ENCODE measurements around the gene OTOF.

The OTOF gene

GRCh38 chr2:26483516-26483915, 5.6 kb upstream of the OTOF start:
- no peak for DNase-seq (ENCODE audit: low read depth, low spot score)
- H3K4me3 ChIP-seq (ENCODE audit: low read length) = no peak overlapping the region

- H3K4me3 ChIP-seq (ENCODE audit: low read length) = no peak overlapping the region
- DNase-seq (ENCODE audit: low read depth, low spot score) = no peak
These were observed 5.1 kb upstream of the OTOF start for GRCh38 chr2:26483027-26483326.

- no peak overlapping the region for H3K4me3 ChIP-seq (ENCODE audit: low read length)
- no peak for DNase-seq (ENCODE audit: low read depth, low spot score)
These were observed 4.5 kb upstream of the OTOF start for GRCh38 chr2:26482211-26483026.

DNA sequence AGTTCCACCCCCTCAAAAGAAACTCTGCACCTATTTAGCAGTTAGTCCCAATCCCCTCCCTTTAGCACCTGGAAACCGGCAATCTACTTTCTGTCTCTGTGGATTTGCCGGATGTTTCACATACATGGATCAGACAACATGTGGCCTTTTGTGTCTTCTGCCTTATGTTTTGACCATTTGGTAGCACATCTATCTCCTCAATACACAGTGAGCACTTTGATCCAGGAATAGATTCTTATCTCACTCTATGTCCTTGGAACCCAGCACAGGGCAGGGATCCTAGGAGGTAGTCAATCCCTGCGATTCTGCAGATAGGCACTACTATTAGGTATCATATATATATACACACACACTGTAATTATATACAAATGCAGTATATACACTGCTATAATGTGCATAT, 3.8 kb upstream of the OTOF start:
- no peak for DNase-seq (ENCODE audit: low read depth, low spot score)
- no peak overlapping the region for H3K4me3 ChIP-seq (ENCODE audit: low read length)

- no peak for DNase-seq (ENCODE audit: low read depth, low spot score)
- no peak overlapping the region for H3K4me3 ChIP-seq (ENCODE audit: low read length)
These were observed 2.9 kb upstream of the OTOF start for GRCh38 chr2:26480566-26481423.

DNA sequence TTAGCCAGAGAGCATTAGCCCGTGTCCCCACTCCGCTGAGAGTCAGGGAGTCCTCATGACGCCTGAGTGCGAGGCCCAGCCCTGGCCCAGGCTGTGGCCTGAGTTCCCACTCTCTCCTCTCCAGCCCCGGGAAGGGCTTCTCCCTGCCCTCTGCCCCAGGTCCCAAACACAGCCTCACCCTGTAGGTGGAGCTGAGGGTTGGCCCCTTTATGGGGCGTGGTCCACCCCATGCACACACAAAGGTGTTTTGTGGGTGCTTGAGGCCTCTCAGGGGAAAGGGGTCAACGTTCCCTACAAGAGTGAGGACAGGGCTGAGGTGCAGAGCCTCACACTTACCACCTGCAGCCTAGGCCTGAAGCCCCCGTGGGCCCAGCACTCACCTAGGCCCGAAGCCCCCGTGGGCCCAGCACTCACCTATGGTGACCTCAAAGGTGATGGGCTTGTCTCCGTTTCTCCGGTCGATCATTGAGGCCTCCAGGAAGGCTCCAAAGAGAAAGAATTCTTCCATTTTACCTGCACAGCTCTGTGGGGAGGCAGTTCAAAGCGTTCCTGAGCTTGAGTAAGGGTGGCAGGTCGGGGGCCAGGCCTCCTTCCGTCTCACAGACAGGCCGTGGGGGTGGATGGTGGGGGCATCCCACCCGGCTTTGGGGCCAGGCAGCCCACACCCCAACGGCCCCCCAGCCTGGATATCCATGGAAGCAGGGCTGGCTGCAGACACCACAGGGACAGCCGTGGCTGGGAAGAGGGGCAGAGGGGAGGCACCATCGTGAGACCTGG, 2.1 kb upstream of the OTOF start:
- no peak for DNase-seq (ENCODE audit: low read depth, low spot score)
- no peak overlapping the region for H3K4me3 ChIP-seq (ENCODE audit: low read length)

DNA sequence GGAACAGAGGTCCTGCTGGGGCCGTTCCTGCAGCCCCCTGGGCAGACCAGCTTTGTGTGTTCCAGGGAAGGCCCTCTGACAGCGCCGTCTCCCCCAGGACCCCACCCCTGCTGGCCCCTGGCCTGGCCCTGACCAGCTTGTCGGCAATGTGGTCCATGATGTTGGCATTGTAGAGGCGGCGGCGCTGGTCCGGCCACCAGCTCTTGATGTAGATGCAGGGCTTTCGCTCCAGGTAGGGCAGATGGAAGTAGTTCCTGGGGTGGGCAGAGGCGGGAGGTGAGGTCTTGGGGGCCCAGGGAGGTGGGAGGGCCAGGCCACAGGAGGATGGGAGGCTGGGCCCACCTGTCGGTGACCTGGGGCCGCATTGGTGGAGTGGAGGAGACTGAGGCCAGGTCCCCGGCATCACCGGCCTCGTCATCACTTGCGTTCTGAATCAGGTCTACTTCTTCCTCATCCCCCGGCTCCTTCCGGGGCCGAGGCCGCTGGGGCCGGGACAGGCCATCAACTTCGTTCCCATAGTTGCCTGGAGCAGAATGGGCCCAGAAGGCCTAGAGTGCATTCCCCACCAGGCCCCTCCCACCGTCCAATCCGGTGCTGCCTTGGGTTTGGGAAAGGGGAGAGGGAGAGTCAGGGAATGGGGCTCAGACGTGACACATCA, 1.3 kb upstream of the OTOF start:
- no peak for DNase-seq (ENCODE audit: low read depth, low spot score)

DNA sequence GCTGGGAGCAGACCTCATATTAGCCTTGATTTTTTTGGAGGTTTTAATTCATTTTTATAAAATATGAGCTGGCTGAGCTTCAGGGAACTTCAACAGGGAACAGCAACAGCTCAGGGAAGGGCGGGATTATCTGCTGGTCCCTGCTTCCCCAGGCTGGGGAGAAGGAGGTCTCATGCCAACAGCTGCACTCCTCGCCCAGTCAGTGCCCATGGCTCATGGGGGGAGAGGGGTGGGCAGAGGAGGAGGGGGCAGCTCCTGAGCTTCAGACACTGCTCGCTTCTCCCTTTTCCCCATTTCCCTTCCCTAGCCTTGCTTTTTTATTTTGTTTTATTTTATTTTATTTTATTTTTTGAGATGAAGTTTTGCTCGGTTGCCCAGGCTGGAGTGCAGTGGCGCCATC, 442 bp upstream of the OTOF start:
- DNase-seq (ENCODE audit: low read depth, low spot score) = no peak
- no peak overlapping the region for H3K4me3 ChIP-seq (ENCODE audit: low read length)

More for the DNA sequence above, 1.3 kb upstream of the OTOF start:
- no peak overlapping the region for H3K4me3 ChIP-seq (ENCODE audit: low read length)

DNA sequence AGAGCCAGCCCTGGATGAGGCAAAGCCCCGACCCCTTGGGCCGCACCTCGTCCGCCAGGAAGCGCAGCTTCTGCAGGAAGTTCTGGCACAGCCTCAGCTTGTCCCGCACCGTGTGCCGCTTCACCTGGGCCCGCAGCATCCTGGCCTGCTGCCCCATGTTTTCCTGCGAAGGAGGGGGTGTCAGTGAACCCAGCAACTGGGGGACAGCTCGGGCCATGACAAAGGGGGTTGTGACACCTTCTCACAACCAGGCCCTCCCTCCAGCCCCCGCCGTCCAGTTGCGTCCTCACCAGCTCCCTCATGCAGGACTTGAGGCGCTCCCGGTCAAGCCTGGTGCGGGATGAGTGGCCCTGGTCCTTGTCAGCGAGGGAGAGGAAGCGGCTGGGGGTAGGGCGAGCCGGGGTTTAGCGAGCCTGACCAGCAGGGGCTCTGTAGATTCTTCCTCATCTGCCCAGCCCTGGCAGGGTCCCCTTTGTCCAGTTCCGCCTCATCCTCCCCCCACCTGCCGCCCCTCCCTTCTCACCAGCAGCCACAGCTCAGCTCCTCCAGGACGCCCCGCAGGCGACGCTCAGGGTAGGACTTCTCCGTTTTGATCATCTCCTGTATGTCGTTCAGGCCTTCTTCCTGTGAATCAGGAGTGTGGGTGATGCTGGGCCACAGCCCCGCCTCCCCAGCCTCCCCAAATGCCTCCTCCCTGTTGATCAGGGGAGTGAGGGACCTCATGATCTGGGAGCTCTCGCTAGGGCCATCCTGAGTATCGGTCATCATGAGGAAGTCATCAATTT, 606 bp downstream of the OTOF start:
- no peak for DNase-seq (ENCODE audit: low read depth, low spot score)
- H3K4me3 ChIP-seq (ENCODE audit: low read length) = no peak overlapping the region

DNA sequence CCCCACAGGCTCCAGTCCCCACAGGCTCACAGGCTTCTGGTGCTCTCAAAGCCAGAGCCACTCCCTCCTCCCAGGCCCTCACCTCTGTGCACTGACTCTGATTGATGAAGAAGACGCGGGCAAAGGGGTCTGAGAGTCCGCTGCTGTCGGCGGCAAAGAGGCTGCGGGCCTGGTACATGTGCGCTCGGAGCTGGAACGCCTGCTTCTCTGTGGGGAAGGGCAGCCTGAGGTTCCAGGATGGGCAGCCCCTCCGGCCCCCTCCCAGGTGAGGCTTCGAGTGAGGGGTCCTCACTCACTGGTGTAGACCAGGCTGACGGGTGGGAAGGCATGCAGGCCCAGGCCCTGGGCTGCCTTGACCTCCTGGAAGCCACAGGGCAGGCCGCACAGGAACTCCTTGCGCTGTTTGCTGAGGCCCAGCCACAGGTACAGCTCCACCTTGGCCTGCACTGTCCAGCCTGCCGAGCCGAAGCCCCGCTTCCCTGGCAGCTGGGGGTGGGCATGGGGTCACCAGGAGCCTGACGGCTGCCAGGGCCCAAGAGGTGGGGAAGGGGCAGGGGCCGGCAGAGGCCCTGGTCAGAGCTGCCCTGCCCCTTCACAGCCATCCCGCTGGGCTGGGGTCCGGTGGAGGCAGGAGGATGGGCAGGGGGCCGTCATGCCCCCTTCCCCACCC, 2.0 kb downstream of the OTOF start:
- no peak for DNase-seq (ENCODE audit: low read depth, low spot score)
- no peak overlapping the region for H3K4me3 ChIP-seq (ENCODE audit: low read length)

DNA sequence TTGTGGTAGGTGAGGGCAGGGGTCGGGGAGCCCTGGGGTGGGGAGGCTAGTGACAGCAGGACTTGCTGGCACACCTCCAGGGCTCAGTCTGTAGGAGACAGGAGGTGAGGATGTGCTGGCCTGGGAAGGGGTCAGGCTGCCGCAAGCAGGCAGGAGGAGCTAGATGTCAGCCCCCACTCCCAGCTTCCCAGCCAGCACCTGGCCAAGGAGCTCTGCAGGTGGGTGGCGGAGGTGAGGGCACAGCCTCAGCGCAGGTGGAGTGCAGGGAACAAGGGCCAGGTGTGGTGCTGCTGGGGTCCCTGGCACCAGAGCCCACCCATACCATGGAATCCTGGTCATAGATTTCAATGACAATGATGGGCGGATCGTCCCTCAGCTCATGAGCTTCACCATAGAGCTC, 2.9 kb downstream of the OTOF start:
- H3K4me3 ChIP-seq (ENCODE audit: low read length) = no peak overlapping the region
- no peak for DNase-seq (ENCODE audit: low read depth, low spot score)

- no peak overlapping the region for H3K4me3 ChIP-seq (ENCODE audit: low read length)
- DNase-seq (ENCODE audit: low read depth, low spot score) = no peak
These were observed 3.6 kb downstream of the OTOF start for GRCh38 chr2:26474261-26474785.

GRCh38 chr2:26473796-26474195, 4.1 kb downstream of the OTOF start:
- no peak for DNase-seq (ENCODE audit: low read depth, low spot score)

GRCh38 chr2:26472821-26473655, 4.9 kb downstream of the OTOF start:
- no peak for DNase-seq (ENCODE audit: low read depth, low spot score)
- H3K4me3 ChIP-seq (ENCODE audit: low read length) = no peak overlapping the region

More at GRCh38 chr2:26473796-26474195, 4.1 kb downstream of the OTOF start:
- no peak overlapping the region for H3K4me3 ChIP-seq (ENCODE audit: low read length)

DNA sequence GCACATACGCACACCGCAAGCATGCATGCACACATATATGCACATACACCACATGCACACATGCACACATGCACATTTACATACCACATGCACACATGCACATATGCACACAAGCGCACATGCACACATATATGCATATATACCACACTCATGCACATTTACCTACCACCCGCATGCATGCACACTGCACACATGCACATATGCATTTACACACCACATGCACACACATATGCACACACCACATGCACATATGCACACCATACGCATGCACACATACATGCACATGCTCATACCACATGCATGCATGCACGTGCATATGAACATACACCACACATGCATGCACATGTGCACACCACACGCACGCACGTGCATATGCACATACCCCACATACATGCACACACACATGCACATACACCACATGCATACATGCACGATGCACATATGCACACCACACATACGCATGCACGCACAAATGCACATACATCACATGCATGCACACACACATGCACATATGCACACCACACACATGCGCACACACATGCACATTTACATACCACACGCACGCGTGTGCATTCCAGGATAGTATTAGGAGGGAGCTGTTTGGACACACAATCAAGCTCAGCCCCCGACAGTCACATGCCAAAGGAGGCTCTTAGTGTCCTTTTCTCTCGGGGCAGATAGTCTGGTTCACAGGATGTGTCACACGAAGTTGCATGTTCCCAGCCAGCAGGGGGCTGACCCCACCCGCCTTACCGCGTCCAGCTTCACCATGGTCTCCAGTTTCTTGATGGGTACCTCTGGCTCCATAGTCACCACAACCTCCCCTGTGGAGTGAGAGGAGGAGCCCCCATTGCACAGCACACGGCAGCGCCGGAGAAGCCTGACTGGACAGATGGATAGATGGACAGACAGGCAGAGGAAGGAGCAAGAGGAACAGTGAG, 5.9 kb downstream of the OTOF start:
- DNase-seq (ENCODE audit: low read depth, low spot score) = no peak
- no peak overlapping the region for H3K4me3 ChIP-seq (ENCODE audit: low read length)

DNA sequence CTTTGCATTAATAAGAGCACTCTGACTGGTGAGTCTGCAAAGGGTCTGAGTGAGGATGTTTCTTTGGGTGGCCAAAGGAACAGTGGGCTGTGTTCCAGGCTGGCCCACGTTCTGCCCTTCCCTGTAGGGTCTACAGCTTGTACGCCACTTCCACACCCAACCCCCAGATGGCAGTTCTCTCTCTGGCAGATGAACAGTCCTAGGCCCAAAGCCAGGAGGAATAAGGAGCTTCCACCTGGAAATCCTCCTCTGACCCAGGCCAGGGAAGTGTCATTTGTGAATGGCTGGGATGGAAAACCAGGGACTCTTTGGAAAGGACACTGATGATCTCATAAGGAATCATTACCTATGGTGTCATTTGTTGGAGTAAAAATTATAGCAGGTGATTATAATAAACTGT, 6.6 kb downstream of the OTOF start:
- no peak overlapping the region for H3K4me3 ChIP-seq (ENCODE audit: low read length)
- DNase-seq (ENCODE audit: low read depth, low spot score) = no peak
